Measurements from ENCODE around the gene RDH16.
"Not testable (repeated sequence)": the region's sequence is repeated elsewhere in the genome, so short reads cannot be mapped to it uniquely, and the experiment has no call there.

The RDH16 gene

DNA sequence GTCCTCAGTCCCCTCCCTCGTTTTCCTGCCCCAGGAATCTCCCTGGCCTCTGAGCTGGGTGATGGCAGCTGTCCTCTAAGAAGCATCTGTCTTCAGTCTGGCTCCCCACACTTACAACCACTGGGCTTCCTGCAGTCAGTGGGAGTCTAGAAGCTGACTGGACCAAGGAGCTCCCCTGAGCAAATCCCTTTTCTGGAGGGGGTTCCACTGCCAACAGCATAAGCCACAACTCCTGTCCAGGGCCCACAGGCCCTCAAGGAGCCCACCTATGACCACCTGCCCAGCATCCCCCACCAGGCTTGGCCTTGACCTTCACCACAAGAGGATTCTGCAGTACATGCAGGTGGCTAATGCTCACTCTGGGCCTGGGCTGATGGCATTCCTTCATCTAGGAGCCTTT, 4.1 kb downstream of the RDH16 start:
- DNase-seq = no peak

DNA sequence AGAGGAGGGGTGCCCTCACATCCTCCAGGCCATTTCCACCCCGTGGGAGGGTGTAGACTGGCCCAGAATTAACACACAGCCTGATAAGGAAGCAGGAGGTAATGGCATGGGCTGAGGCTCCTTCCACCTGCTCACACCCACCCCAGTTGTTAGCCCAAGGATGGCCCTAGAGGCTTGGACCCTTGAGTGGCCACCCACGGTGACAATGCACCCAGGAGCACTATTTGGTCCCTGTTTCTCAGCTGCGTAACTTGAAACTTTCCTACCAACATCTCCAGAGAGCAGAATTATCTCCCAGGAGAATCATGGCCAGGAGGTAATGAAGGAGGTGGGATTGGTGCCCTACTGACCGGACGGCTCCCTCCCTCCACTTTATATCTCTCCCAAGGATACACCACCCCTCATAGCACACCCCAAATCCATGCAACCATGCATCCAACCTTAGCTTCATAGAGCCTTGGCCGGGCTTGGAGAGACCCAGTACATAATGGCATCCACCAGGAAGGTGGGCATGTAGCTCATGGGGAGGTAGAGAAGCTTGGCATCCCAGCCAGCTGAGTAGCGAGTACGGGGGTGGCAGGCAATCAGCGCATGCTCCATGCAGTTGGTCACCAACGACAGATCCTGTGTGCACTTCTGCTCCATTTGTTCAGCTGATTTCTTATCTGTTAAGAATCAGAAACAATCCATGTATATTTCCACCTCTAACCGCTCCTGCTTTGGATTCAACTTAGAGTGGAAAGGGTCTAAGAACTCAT, 5.6 kb downstream of the RDH16 start:
- DNase-seq = no peak

DNA sequence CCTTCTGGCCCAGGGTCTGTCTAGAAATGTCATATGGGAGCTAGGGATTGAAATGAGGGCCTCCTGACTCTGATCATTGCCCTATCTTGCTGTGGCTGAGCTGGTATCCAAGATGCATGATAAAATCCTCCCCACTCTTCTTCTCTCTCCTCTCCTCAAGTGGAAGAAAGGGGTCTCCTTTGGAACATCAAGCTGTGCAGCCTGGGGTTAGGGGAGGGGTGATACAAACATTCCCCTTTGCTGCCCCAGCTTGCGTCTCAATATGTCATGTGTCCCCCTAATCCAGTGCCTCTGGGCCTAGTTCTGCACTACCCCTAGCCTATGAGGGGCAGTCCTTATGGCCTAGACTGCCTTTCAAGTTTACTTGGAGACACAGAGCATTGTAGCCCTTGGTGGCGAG, 8.5 kb downstream of the RDH16 start:
- no peak for DNase-seq

DNA sequence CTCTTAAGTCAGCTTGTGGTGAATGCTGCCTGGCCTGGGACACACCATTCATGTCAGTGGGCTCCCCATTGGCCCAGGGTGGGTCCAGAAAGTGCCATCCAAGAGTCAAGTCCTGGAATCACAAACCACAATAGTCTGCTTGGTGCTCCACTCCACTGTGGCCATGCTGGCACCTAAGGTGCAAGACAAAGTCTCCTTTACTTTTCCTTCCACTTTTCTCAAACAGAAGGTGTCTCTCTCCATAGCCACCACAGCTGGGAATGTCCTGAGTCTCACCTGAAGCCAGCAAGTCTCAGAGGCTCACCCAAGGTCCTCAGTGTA, 9.0 kb downstream of the RDH16 start:
- no peak for DNase-seq

DNA sequence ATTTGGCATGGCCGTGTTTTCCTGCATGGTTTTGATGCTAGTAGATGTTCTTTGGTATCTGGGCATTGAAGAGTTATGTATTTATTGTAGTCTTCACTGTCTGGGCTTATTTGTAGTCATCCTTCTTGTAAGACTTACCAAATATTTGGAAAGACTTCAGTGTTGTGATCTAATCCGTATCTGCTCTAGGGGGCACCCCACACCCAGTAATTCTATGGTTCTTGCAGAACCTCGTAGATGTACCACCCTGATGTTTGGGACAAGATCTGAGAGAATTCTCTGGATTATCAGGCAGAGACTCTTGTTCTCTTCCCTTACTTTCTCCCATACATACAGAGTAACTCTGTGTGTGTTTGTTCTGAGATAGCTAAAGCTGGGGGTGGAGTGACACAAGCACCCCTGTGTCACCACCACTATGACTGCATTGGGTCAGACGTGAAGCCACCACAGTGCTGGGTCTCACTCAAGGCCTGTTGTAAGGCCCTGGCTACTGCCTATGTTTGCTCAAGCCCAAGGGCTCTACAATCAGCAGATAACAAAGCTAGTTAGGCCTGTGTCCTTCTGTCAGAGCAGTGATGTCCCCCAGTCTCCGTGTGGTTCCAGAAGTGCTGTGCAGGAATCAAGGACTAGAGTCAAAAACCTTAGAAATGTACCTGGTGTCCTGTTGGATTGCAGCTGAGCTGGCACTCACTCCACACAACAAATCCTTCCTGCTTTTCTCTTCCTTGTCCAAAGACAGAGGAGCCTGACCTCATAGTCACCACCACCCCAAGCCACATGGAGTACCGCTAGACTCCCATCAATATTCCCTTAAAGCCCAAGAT, 9.6 kb downstream of the RDH16 start:
- no peak for DNase-seq

DNA sequence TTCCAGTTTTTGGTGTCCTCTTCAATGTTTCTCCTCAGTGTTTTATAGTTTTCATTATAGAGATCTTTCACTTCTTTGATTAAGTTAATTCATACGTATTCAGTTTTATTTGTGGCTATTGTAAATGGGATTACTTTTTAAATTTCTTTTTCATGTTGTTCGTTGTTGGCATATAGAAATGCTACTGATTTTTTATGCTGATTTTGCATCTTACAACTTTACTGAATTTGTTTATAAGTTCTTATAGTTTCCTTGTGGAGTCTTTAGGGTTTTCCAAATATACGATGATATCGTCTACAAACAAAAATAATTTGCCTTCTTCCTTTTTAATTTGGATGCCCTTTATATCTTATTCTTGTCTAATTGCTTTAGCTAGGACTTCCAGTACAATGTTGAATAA, 13.5 kb downstream of the RDH16 start:
- no peak for DNase-seq

DNA sequence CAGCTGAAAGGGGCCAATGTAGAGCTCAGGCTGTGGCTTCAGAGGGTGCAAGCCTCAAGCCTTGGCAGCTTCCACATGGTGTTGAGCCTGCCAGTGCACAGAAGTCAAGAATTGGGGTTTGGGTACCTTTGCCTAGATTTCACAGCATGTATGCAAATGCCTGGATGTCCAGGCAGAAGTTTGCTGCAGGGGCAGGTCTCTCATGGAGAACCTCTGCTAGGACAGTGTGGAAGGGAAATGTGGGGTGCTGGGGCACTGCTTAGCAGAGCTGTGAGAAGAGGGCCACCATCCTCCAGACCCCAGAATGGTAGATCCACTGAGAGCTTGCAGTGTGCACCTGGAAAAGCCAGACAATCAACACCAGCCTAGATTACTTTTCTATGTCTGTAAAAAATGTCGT, 14.0 kb downstream of the RDH16 start:
- DNase-seq = not testable (repeated sequence)

DNA sequence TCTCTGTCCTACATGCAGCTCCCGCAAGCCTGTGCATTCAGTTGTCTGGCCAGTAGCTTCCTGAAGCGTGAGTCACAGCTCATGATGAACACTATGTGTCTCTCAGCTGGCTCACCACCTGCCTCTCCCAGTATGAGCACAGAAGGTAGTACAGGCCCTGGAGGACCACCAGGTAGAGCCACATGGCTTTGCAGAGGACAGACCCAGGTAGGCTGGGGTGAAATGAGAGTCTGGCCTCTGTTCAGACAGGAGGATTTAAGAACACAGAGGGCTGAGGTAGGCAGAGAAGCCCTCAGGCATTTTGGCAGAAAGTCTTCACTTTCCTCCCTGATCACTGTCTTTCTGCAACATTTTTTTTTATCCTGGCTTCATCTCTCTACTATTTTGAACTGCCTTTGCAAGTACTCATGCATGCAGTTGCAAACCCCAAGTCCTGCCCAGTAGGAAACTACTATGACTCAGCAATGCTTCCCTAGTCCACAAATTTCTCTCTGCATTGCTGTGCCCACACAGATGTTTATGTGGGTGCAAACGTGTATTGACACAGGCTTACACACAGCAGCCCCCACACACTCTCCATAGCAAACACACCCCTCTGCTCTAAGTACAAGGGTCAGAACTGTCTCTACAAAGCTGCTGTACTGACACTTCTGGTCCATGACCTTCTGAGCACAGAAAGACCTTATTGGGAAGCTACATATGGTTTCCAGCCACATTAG, 15.9 kb downstream of the RDH16 start:
- no peak for DNase-seq

DNA sequence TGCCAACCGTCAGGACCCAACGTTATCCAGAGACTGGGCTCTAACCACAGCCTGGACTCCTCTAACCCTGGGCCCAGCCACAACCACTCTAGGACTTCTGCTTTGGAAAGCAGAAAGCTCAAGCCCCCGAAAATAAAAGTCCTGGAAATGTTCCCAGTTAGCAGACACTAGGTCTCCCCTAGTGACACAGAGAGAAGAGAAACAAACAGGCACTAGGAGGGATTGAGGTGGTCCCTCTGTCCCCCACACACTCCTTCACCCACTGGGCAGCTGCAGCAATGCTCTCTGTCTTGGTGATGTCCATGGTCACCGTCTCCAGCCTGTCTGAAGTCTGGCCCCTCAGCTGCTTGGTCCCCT, 16.5 kb downstream of the RDH16 start:
- not testable (repeated sequence) for DNase-seq

DNA sequence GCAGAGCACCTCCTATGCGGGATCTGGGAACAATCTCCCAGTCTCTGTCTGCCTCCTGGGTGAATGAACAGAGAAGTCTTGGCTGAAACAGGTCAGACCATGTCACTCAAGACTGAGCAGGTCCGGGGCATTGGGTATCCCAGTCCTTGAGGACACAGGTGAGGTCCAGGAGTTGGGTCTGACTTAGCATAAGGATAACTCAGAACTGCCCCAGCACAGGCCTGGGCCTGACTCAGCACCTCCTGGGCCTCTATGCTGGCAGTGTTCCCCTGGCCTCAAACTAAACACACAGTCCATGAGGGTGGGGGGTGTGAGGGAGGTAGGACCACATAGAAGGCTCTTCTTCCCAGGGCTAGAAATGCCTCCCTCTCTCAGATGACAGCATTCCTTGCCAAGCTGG, 21.7 kb downstream of the RDH16 start:
- no peak for DNase-seq

DNA sequence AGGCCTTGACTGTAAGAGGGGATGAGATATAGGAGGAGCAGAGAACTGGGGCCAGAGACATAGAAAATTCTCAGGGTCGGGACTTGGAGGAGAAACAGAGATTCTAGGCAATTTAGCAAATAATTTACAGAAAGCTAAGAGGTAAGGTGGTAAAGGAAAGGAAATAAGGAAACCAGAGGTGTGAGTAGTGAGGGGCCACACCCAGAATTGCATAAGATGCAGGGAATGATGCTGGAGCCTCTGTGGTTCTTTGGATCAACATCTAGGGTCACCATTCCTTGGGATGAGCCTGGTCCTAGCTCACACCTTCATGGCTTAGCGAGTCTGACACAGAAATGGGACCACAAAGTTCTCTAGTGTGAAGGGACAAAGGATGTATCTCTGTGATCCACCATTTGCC, 22.3 kb downstream of the RDH16 start:
- DNase-seq = no peak

DNA sequence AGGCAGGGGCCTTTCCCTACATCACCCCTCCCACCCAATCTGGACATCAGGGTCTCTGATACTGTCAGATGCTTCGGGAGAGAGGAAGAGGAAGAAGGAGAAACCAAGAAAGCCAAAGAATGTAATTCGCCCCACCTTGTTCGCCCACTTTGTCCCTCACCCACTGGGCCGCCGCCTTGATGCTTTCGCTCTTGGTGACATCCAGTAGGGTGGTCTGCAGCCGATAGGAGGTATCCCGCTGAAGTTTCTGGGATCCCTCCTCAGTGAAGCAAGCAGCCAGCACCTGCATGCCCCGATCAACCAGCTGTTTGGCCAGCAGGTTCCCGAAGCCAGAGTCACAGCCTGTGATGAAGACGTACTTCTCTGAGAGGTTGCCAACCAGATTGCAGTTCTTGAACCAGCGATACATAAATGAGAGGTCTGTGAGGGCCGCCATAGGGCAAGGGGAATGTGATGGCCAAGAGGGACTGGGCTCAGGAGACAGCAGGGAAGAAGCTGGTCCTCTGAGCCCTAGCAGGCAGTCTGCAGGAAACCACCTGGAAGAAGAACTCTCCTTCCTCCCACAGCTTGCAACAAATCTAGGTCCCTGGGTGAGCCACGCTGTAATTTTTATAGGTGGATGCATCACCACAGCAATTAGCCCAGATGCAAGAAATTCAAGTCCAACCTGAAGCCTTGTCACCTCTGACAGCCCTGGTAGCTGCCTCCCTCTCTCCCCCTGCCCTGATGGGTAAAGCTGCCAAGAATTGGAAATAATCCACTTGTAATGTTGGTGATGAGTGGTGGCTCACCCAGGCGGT, 23.4 kb downstream of the RDH16 start, which contains the start of gene SDR9C7:
Gene SDR9C7, minus strand, starts transcription at position 583 of the 800 bp plus-strand sequence. Its CDS starts 147 bp downstream, at position 436.
- DNase-seq = no peak

DNA sequence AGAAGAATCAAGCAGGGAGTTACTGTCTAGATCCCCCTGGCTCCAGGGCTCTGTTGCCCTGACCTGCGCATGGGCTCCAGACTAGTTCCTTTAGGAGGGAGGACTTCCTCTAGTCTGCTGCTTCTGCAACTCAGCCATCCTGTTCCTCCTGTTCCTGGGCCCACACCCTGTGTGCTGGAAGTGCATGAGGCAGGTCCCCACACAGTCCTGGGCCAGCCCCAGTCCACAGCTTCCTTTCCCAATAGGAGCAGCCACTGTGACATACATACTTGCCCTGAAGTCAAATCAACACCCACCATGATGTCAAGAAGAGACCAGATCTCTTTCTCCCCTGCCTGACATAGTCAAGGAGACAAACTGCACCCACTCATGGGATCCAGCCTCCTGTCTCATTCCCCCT, 24.5 kb downstream of the RDH16 start:
- no peak for DNase-seq

DNA sequence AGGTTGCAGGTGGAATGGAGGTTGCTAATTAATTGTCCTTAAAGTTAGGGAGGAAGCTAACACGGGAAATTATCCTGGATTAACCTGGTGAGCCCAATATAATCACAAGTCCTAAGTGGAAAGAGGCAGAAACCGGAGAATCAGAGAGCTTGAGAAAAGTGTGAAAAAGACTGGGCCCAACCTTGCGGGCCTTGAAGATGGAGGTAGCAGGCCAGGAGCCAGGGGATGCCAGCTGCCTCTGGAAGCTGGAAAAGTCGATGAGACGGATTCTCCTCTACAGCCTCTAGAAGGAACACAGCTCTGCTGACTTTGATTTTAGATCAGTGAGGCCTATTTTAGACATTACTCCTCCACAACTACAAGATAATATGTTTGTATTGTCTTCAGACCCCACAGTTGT, 25.3 kb downstream of the RDH16 start:
- no peak for DNase-seq

DNA sequence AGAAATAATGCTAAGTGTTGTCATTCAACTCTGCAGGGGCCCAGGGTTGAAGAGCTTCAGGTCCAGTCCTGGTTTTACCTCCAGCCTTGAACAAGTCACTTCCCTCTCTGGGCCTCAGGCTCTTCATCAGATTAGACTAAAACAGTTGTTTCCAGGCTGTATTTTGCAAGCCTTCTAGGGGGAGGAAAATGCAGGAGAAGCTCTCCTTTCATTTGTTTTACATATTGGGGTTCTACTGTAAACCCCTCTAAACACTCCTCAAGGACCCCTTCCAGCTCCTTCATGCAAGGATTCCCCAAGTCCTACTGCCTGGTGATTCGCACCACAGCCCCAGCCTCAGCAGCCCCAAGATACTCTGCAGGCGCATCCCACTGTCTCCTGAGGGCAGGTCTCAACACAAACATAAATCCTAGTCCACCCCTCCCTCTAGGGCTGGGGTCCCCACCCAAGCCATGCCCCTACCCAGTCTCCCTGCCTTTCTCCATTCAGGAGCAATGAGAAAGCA, 25.9 kb downstream of the RDH16 start:
- DNase-seq = peak; percentile 23

DNA sequence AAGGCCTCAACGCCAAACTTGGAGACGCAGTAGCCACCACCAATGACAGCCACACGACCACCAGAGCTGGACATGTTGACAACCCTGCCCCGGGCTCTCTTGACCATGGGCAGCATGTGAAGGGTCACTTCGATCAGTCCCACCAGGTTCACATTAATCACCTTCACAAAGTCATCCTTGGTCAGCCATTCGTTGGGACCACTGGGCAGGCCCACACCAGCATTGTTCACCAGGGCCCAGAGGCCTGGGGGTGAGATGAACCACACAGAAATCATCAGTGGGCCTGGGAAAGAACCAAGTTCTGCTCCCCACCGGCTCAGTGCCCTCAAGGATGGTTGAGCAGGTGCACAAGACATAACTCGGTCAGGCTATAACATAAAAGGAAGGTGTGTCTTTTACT, 27.2 kb downstream of the RDH16 start:
- DNase-seq = no peak

DNA sequence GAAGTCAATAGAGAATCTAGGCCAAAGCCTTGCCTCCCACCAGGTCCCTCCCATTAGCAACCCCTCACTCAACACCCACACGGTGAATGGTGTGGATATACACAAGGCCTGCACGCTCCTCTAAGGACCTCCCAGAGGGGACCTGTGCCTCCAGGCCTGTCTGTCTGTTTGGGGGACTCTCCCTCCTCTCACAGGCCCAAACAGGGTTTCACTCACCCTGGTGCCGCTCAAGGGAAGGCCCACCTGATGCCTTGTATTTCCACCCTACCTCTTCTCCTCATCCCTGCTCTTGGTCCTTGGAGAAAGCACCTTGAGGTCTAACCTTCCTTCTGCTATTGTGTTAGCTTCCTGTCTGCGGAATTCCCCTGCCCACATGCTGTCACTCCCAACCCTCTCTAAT, 27.6 kb downstream of the RDH16 start:
- DNase-seq = no peak

DNA sequence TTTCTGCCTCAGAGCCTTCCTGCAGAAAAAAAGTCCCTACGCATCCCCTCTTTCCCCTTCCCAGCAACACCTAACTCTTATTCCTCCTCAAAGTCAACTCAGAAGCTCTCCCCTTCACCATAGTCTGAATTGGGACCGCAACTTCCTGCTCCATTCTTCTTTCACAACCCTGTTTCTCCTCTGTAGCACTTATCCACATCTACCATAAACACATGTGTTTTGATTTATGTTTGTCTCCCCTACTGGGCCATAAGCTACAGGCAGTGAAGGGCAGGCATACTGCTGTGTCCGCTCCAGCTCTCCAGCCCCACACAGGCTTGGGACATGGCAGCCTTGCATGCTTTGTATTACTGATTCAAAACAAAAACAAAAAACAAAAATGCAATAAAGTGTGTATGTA, 29.1 kb downstream of the RDH16 start:
- no peak for DNase-seq

DNA sequence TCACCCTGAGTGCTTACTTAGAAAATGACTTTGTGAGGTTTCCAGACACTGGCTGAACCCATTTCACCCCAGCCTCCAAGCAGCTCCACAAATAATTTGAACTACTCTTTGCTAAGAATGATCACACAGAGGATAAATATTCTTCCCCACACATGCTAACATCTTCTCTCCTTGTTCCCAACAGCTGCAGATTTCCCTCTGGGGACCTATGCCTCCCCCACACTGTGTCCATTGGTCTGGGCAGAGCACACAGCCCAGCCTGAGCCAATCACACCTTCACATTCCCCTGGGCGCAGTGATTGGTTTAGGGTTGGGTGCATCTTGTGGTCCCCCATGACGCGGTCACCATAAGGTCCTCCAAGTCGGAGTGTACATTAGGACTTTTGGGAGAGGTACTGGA, 30.1 kb downstream of the RDH16 start:
- DNase-seq = no peak

DNA sequence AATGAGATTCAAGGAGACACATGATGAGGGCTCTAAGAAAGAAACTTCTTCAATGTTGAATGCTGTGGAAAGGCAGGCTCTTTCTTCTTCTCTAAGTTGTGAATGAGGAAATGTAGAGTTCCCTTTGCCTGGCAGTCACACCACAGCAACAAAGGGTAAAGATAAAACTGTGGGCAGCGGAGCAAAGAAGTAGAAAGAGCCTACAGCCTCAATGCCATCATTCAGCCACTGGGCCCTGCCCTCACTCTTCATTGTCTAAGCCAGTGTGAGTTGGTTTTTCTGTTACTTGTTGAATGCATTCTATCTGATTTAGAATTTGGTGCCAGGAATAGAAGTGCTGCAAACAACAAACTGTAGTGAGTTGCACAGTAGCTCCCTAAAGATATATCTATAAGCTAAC, 35.4 kb downstream of the RDH16 start:
- no peak for DNase-seq

DNA sequence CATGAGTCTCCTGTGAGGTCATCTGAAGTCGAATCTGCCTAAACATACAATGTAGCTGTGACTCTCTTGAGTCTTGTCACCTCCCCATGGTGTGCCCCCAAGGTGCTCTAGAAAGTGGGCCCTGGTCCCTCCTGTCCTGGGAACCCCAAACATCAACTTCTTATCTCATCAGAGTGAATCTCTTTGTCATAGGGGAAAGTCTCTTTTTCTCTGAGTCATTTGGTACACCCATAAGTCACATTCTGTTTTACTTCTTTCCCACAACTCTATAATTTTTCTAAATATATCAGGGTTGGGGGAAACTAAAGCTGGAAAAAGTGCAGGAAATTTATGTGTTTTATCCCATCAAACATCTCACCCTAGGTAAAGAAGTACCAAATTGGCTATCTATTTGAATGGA, 36.1 kb downstream of the RDH16 start:
- DNase-seq = no peak

DNA sequence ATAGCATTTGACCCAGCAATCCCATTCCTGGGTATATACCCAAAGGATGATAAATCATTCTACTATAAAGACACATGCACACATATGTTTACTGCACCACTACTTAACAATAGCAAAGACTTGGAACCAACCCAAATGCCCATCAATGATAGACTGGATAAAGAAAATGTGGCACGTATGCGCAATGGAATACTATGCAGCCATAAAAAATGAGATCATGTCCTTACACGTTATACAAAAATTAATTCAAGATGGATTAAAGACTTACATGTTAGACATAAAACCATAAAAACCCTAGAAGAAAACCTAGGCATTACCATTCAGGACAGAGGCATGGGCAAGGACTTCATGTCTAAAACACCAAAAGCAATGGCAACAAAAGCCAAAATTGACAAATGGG, 39.3 kb downstream of the RDH16 start:
- DNase-seq = not testable (repeated sequence)

DNA sequence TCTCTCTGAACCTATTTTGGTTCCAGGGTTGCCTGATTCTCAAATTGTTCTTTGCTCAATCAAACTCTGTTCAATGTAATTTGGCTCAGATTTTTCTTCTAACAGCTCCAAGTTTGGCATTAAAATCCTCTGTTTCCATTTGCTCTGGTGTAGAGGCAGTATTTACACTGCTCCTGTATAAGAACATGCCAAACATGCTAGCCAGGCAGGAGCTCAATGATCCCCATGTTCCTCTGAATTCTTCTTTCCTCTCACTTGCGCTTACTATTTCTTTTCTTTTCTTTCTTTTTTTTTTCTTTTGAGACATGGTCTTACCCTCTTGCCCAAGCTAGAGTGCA, 40.4 kb downstream of the RDH16 start:
- no peak for DNase-seq
